HG03469 (cell line): ENCODE data around the gene ARHGAP20.
A peak's percentile ranks its signal among the peaks of the same experiment; 100 is the strongest.

Source experiments
- ATAC-seq: cut with Tn5 transposase; IDR thresholded peaks from one replicate; pipeline ENCODE4 v1.9.1; 2021; ENCODE audit warnings: mild to moderate bottlenecking, moderate library complexity, moderate number of reproducible peaks; ENCODE audit not compliant: unreplicated experiment

Gene ARHGAP20

GRCh38 chr11:110720431-110721275 lies 8.4 kb upstream of the ARHGAP20 start:
- ATAC-seq, result no peak

- ATAC-seq, result no peak
Observed at GRCh38 chr11:110716361-110716760, 4.1 kb upstream of the ARHGAP20 start.

- ATAC-seq, result no peak
Observed at GRCh38 chr11:110715541-110715940, 3.3 kb upstream of the ARHGAP20 start.

GRCh38 chr11:110713449-110713776 lies 1.2 kb upstream of the ARHGAP20 start:
- no peak for ATAC-seq

- ATAC-seq, result peak; percentile 27
Observed at GRCh38 chr11:110712659-110713448, 617 bp upstream of the ARHGAP20 start.

GRCh38 chr11:110711448-110711775 lies 825 bp downstream of the ARHGAP20 start:
- no peak for ATAC-seq

- ATAC-seq, result no peak
Observed at GRCh38 chr11:110710628-110711381, 1.4 kb downstream of the ARHGAP20 start.

- ATAC-seq, result no peak
Observed at GRCh38 chr11:110704210-110704864, 7.9 kb downstream of the ARHGAP20 start.

GRCh38 chr11:110691926-110692325 lies 20.3 kb downstream of the ARHGAP20 start:
- ATAC-seq, result no peak

GRCh38 chr11:110689306-110689705 lies 22.9 kb downstream of the ARHGAP20 start:
- no peak for ATAC-seq

GRCh38 chr11:110679323-110679975 lies 32.8 kb downstream of the ARHGAP20 start:
- ATAC-seq, result no peak

- no peak for ATAC-seq
Observed at GRCh38 chr11:110675548-110675947, 36.7 kb downstream of the ARHGAP20 start.

GRCh38 chr11:110665689-110666465 lies 46.4 kb downstream of the ARHGAP20 start:
- ATAC-seq, result no peak

GRCh38 chr11:110655967-110656366 lies 56.3 kb downstream of the ARHGAP20 start:
- ATAC-seq, result no peak

- no peak for ATAC-seq
Observed at GRCh38 chr11:110654456-110654855, 57.8 kb downstream of the ARHGAP20 start.

- ATAC-seq, result no peak
Observed at GRCh38 chr11:110645253-110645652, 67.0 kb downstream of the ARHGAP20 start.

- ATAC-seq, result no peak
Observed at GRCh38 chr11:110634370-110634769, 77.9 kb downstream of the ARHGAP20 start.

GRCh38 chr11:110631551-110631950 lies 80.7 kb downstream of the ARHGAP20 start:
- no peak for ATAC-seq

GRCh38 chr11:110629594-110629993 lies 82.6 kb downstream of the ARHGAP20 start:
- no peak for ATAC-seq

- no peak for ATAC-seq
Observed at GRCh38 chr11:110621826-110622225, 90.4 kb downstream of the ARHGAP20 start.
